Hematopoietic multipotent progenitor cell treated with erythropoietin and hydrocortisone succinate and interleukin-3 and kit ligand, for 8 days (in vitro differentiated cells): ENCODE results near the gene ZEB2.

Source experiments
- DNase-seq: peaks from one replicate; pipeline ENCODE4 v3.0.0-alpha.2; 2015

Gene ZEB2

GRCh38 chr2:144519934-144520731 is at the start of gene ZEB2:
Gene ZEB2 (minus strand): TSS chr2:144520119. CDS start chr2:144517350, 2,769 bp downstream.
- DNase-seq: peak; percentile 95

GRCh38 chr2:144567745-144568144 is 47.8 kb upstream of the ZEB2 start:
- DNase-seq: no peak

- no peak for DNase-seq
Measured at GRCh38 chr2:144566448-144566847, 46.5 kb upstream of the ZEB2 start.

DNA sequence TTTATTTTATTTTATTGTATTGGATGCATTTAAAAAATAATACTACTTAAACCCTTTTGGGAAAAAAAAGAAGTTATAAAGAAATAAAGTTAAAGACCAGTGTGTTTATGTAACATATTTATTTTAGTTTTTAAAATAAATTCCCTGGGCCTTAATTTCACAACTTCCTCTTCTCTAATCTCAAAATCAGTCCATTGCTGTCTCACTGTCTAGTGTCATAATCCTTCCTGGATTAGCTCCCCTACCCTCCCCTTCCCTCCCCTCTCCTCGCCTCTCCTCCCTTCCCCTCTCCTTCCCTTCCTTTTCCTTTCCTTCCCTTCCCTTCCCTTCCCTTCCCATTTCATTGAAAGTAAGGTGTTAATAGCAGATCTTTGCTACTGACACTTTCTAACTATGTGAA is 40.3 kb upstream of the ZEB2 start:
- peak; percentile 11 for DNase-seq

GRCh38 chr2:144559681-144560080 is 39.8 kb upstream of the ZEB2 start:
- DNase-seq: no peak

- no peak for DNase-seq
Measured at GRCh38 chr2:144559242-144559641, 39.3 kb upstream of the ZEB2 start.

DNA sequence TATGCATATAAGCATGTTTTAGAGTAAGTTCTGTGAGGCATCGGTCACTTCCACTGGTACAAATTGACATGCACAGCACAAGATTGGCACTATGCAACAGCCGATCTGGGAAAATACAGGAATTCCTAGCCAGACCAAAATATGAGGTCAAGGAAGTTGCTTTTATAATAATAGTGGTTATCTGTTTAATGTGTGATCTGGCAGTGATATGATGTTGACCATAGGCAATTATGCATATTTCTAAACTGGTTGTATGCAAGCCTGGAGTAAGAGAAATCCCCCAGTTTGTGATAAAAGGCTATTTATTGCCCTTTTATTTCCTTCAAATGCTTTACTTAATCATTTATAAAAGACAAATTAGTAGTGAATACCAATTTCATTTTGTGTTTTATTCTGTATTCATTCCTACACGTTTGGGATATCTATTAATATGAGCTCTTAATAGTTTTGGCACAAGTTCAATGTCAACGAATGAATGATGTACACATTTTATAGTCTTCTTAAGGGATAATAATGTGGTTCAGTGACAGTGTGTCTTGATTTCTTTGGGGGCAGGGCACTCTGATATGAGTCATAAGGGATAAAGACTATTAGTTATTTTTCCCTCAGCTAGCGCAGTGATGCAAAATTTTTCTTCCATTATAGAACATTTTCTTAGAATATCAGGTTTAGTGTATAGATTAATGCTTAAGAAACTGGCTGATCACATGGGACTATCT is 34.7 kb upstream of the ZEB2 start:
- no peak for DNase-seq

GRCh38 chr2:144553379-144553778 is 33.5 kb upstream of the ZEB2 start:
- no peak for DNase-seq

- DNase-seq: no peak
Measured at GRCh38 chr2:144552821-144553220, 32.9 kb upstream of the ZEB2 start.

DNA sequence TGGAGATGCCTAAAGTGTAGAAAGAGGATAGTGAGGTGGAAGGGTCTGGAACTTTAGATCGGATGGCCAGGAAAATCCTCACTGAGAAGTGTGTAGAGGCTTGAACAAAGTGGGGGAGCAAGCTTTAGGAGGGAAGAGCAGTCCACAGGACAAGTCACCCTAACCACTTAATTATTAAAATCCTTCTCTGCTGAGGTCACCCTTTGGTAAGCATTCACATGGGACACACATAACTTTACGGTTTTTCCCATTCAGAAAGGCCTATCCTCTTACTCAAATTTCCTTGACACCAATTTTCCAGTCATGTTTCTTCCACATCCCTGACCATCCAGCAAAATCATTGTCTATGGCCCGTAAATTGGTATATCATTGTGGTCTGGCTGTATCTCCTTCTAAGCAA is 31.0 kb upstream of the ZEB2 start:
- DNase-seq: no peak

GRCh38 chr2:144550084-144550483 is 30.2 kb upstream of the ZEB2 start:
- no peak for DNase-seq

DNA sequence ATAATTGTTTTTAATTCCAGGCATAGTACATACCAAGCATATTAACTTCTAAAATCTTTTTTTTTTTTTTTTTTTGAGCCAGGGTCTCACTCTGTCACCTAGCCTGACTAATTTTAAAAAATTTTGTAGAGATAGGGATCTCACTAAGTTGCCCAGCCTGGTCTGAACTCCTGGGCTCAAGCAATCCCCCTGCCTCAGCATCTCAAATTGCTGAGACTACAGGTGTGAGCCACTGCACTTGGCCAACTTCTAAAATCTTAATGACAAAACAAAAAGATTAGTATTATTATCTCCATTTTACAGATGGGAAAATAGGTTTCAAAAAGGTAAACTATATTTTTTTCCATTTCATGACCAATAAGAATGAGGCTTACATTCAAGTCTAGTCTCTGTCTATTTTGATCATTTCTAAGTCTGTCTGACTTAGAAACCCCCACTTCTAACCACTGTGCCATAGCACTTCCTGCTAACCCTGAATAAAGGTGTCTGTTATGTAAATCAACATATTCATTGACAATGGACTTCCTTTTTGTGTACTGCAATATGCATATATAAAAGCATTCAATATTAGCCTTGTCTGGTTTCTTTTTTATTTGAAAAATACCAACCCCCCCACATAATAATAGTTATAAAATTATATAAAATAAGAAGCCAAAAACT is 28.7 kb upstream of the ZEB2 start:
- DNase-seq: no peak

DNA sequence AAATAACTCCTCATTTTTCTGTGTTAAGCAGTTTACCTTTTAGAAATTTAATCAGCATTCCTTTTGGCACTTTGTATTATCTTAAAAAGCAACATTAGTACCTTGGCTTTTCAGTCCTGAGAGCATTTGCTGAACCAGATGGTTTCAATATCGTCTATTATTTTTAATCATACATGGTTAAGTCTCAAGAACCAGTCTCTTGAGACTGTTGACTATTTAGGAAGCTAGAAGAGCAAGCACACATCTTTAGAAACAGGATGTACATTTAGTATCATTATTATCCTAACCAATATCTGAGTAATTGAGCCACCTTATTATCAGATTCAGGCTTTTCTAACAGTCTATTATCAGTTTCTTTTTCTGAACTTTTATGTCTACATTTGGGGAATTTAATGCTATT is 28.2 kb upstream of the ZEB2 start:
- DNase-seq: no peak

DNA sequence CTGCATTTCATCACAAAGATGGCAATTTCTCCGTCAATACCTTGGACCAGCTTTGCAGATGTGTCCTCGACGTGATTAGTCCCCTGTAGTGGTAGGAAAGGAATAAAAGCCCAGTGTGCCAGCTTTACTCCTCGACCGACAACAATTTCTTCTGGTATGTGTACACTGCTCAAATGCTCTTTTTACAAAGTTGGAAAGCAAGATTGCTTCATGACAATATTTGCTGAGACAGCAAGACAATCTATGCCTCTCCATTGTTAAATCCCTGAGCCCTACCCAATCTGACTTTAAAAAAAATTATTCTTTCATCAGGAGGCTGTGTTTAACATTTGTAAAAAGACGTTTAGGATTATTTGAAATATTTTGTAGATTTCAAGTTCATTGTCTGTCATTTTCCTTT is 27.6 kb upstream of the ZEB2 start:
- no peak for DNase-seq

GRCh38 chr2:144546933-144547332 is 27.0 kb upstream of the ZEB2 start:
- no peak for DNase-seq

DNA sequence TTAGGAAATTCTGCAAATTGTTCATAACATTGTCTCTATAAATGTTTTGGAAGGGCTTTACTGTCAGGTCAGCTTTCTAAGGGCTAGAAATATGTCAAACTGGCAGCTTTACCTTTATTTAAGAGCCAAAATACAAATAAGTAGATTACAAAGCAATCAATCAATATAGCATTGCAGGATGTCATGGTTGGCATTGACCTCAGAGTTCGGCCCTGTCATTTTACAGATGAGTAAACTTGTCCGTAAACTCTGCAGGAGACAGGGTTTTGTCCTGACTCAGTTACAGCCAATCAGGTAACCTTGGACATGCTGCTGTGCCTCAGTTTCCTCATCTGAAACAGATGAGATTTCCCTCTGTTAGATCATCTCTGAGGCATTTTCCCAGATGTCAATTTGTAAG is 25.9 kb upstream of the ZEB2 start:
- no peak for DNase-seq

DNA sequence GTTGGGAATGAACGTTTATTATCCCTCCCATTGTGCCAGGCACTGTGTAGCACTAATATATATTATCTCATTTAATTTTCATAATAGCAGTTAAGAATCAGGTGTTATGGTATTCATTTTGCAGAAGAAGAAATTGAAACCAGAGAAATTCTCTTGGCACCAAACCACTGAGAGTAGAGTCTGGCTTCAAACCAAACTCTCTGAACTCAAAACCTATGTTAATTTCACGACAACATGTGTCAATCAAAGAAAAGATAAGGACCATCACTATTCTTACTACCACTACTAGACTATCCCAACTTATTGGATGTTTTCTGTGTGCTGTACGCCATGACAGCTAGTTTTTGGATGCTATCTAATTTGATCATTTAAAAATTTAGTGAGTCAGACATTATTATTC is 24.1 kb upstream of the ZEB2 start:
- no peak for DNase-seq

DNA sequence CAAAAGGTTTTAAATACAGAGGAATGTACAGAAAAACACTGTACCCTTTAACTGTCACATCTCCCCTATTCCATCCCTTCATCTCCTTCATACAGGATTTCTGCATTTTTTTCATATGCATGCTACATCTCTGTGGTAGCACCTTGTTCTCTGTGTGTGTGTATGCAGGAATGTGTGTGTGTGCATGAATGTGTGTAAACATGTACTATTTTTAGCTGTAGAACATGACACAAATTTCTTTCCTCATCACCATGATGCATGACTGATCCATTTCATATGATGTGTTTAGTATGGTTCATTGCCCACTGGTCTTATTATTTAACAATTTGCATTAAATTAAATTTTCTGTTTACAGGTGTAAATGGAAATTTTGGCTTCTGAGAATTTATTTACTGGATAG is 21.5 kb upstream of the ZEB2 start:
- no peak for DNase-seq

DNA sequence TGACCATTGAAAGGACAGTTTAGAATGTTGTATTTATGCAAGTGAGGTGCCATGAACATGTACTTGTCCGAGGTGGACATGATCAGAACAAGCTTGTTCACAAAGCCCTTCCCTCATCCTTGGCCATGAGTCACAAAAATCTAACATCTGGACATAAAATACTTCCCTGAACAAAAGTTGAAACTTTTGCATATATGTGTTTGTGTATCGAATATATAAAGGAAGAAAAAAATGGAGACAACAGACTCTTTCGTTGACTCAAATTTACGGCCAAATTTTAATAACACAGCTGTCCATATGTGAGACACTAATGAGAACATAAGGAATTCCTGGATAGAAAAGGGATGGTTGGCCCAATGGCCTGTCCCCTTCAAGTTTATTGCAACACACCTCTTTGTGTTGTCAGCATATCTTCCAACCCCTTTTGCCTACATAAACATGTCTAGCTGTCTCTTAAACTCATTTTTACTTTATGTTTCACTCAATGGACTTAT is 19.4 kb upstream of the ZEB2 start:
- no peak for DNase-seq

DNA sequence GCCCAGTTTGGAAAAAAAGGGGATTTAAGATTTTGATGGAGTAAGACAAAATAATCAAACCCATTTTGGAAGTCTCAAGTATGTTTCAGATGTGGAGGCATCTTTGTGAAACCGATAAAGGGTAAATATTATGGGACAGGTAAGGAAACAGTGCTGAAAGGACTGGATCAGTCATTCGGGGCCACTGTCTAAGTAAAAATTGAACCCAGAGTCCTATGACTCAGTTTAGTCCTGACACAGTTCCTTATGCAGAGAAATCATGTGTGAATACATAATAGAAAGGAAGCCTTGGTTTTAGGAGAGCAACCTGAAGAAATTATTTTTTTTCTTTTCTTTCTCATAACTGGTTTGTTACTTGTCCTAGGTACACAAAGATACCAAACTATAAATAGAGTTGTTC is 15.4 kb upstream of the ZEB2 start:
- no peak for DNase-seq

DNA sequence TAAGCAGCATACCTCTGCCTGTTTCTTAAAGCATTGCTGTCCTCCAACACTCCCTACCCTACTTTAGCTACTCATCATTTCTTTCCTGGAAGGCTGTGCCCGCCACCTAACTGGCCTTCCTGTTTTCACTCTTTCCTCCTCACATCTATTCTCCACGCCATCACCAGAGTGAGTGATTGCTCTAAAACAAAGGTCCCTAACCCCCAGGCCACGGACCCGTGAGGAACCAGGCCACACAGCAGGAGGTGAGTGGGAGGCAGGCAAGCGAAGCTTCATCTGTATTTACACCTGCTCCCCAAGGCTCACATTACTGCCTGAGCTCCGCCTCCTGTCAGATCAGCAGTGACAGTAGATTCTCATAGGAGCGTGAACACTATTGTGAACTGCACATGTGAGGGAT is 13.3 kb upstream of the ZEB2 start:
- no peak for DNase-seq

- no peak for DNase-seq
Measured at GRCh38 chr2:144530596-144530995, 10.7 kb upstream of the ZEB2 start.

GRCh38 chr2:144529841-144530240 is 9.9 kb upstream of the ZEB2 start:
- DNase-seq: no peak

DNA sequence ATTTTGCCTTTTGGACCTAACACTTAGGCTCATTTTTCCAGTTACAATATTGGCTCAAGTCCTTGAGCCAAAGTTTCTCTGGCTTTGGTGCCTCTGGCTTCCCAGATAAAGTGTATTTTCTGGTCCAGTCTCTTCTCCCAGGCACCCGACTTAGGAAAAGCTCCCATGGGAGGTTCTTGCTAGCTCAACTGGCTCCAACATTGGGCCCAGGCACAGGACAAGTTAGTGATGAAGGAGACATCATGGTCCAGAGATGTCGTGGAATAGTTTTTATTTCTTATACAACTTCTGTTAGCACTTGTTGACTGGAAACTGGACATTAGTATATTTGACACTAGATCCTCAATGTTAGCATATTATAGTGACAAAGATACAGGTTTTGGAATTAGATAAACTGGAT is 8.2 kb upstream of the ZEB2 start:
- no peak for DNase-seq
